GM12873 (cell line): ENCODE measurements around the gene DUSP28.

Source experiments
- TF ChIP-seq, protein P1 (sequence below): IDR thresholded peaks from 2 replicates; pipeline ENCODE4 v1.5.1; 2012; ENCODE audit warnings: low read depth, mild to moderate bottlenecking, moderate library complexity, low read length, control low read depth; ENCODE audit not compliant: insufficient read depth; ENCODE audit errors: missing control alignments

The DUSP28 gene

DNA sequence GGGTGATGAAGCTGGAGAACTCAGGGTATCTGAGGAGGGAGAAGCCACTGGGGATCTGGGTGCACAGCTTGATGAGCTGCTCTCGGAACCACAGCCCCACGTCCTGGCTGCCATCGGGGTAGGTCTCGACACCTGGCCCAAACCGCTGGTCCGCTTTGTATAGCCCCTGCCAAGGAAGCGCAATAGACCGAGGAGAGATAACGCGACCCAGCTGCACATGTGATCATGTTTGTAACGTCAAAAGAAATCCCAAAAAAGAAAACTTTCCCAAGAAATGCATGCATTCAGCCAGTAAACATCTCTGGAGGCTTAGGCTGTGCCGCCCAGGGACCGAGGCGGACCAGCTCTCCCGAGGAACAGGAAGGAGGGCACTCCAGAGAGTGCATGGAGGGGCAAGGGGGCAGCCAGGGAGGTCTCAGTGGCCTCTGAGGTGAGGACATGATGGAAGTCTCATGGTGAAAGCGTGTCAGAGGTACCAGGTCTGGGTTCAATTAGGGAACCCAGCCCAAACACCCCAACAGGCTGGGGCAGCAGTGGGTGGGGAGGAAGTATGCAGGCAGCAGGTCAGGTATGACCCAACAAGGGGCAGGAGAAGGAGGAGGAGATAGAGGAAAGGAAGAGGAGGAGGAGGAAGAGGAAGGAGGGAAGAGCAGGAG lies 30.7 kb upstream of the DUSP28 start:
- TF ChIP-seq, protein P1, sequence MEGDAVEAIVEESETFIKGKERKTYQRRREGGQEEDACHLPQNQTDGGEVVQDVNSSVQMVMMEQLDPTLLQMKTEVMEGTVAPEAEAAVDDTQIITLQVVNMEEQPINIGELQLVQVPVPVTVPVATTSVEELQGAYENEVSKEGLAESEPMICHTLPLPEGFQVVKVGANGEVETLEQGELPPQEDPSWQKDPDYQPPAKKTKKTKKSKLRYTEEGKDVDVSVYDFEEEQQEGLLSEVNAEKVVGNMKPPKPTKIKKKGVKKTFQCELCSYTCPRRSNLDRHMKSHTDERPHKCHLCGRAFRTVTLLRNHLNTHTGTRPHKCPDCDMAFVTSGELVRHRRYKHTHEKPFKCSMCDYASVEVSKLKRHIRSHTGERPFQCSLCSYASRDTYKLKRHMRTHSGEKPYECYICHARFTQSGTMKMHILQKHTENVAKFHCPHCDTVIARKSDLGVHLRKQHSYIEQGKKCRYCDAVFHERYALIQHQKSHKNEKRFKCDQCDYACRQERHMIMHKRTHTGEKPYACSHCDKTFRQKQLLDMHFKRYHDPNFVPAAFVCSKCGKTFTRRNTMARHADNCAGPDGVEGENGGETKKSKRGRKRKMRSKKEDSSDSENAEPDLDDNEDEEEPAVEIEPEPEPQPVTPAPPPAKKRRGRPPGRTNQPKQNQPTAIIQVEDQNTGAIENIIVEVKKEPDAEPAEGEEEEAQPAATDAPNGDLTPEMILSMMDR = no peak

DNA sequence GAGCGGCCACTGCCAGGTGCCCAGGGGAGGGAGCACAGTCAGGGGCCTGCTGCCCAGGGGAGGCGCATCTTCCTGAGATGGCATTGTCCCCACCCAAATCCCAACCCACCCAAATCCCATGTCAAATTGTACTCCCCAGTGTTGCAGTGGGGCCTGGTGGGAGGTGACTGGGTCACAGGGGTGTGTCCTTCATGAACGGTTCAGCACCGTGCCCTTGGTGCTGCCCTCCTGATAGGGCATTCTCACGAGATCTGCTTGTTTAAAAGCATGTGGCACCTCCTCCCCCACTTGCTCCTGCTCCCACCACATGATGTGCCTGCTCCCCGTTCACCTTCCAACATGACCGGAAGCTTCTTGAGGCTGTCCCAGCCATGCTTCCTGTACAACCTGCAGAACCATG lies 30.0 kb upstream of the DUSP28 start:
- TF ChIP-seq, protein P1 = no peak

DNA sequence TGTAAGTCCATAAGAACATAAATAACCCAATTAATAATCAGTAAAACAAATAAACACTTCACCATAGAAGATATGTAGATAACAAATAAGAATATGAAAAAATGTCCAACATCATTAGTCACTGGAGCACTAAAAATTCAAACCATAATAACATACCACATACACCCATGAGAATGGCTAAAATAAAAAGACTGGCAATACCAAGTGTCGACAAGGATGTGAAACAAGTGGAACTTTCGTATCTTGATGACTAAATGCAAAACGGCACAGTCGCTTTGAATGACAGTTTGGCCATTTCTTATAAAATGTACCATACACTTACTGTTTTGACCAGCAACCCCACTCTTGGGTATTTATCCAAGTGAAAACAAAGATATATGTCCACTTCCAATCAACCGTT lies 29.1 kb upstream of the DUSP28 start:
- TF ChIP-seq, protein P1 = no peak

DNA sequence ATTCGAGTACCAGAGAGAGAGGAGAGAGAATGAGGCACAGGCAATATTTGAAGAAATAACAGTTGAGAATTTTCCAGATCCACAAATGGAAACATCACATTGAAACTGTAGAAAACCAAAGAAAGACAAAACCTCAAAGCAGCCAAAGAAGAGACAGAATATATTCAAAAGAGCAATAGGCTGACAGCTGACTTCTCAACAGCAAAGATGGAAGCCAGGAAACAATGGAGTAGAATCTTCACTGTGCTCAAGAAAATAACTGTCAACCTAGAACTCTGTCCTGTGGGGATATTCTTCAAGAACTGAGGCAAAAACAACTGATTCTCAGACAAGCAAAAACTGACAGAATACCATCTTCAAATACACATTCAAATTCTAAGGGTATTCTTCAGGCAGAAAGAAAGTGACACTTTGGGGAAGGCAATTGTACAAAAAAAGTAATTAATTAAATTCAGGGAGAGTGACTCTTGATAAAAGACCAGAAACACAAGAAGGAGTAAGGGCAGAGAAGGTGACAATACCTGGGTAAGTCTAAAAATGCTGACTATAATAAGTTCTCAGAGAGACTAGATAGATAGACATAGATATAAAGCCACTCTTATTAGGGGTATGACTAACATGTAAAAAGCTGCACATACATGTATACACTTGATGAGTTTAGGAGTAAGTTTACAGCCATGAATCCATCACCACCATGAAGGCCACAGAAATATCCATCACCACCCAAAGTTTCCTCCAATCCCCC lies 28.0 kb upstream of the DUSP28 start:
- TF ChIP-seq, protein P1 = no peak

DNA sequence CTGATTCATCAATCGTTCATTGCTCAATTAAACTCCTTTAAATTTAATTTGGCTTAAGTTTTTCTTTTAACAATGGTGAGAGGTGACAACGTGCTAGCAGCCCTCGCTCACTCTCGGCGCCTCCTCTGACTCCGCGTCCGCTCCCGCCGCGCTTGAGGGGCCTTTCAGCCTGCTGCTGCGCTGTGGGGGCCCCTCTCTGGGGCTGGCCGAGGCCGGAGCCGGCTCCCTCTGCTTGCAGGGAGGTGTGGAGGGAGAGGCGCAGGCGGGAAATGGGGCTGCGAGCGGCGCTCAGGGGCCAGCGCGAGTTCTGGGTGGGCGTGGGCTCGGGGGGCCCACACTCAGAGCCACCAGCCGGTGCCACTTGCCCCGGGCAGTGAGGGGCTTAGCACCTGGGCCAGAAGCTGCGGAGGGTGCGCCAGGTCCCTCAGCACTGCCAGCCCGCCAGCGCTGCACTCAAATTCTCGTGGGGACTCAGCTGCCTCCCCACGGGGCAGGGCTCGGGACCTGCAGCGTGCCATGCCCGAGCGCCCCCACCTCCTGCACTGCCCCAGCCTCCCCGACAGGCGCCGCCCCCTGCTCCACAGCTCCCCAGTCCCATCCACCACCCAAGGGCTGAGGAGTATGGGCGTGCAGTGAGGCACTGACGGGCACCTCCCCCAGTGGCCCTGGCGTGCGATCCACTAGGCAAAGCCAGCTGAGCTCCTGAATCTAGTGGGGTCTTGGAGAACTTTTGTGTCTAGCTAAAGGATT lies 22.0 kb upstream of the DUSP28 start:
- TF ChIP-seq, protein P1 = no peak

DNA sequence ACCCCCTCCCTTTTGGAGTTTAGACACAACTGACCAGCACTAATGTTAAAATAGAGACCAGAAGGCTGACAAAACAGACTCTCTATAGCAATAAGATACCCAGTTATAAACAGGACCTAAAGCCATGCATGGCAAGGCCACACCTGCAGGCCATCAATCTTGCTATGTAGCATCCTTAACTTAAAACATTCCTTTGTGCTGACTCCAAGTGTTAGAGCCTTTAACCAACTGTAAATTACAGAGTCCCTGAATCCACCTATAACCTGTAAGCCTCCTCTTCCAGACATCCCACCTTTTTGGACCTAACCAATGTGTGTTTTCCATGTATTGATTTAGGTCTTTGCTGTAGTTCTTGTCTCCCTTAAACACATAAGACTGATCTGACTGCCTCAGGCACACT lies 20.3 kb upstream of the DUSP28 start:
- TF ChIP-seq, protein P1 = no peak

DNA sequence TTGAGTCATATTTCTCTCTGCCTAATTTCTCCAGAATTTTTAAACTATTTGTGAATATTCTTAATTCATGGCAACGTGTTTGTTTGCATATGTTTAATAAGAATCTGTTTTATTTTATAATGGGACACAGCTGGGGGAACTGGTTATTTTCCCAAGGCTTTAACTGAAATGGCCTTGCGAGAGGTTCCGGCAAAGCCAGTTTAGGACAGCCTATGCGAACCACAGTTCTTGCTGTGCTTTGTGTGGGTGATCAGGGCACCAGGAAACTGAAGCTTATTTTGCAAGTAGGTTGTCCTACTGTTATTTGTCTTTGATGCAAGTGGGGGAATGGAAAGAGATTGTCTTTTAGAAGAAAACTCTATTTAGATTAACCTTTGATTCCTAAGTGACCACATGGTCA lies 8.9 kb upstream of the DUSP28 start:
- TF ChIP-seq, protein P1 = no peak
